ENCODE measurements around the gene GHRL.
A peak's percentile ranks its signal among the peaks of the same experiment; 100 is the strongest.

GHRL gene

DNA sequence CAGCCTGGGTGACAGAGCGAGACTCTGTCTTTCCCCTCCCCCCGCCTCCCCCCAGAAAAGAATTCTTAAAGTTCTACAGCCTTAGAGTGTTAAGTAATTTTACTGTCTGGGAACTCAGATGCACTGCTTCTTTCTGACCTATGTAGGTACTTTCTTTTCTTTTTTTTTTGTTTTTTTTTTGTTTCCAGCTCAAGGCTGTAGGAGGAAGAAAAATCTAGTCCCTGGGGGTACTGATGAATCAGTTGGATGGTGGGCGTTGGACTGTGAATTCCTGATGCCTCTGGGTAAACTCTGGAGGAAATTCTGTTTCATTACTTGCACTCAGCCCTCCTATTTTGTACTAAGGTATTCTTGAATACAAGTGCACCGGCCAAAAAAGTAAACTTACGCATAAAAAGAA lies 10.8 kb downstream of the GHRL start:
- in situ Hi-C loops (cut with HindIII; ENCODE audit: low sequenced_read_pairs): no loop called here
- H3K4me3 ChIP-seq (ENCODE audit: low read depth, low read length): no peak overlapping the region
- TF ChIP-seq, protein P1, sequence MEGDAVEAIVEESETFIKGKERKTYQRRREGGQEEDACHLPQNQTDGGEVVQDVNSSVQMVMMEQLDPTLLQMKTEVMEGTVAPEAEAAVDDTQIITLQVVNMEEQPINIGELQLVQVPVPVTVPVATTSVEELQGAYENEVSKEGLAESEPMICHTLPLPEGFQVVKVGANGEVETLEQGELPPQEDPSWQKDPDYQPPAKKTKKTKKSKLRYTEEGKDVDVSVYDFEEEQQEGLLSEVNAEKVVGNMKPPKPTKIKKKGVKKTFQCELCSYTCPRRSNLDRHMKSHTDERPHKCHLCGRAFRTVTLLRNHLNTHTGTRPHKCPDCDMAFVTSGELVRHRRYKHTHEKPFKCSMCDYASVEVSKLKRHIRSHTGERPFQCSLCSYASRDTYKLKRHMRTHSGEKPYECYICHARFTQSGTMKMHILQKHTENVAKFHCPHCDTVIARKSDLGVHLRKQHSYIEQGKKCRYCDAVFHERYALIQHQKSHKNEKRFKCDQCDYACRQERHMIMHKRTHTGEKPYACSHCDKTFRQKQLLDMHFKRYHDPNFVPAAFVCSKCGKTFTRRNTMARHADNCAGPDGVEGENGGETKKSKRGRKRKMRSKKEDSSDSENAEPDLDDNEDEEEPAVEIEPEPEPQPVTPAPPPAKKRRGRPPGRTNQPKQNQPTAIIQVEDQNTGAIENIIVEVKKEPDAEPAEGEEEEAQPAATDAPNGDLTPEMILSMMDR (IDR thresholded peaks at IDR 0.05; ENCODE audit: low read depth, low read length): no peak
- DNase-seq (ENCODE audit: low read depth, low spot score): peak; percentile 37

- DNase-seq (ENCODE audit: low read depth, low spot score): no peak
- TF ChIP-seq, protein P1 (IDR thresholded peaks at IDR 0.05; ENCODE audit: low read depth, low read length): no peak
- in situ Hi-C loops (cut with HindIII; ENCODE audit: low sequenced_read_pairs): no loop called here
- no peak overlapping the region for H3K4me3 ChIP-seq (ENCODE audit: low read depth, low read length)
These were observed 12.2 kb downstream of the GHRL start for GRCh38 chr3:10280571-10280970.

DNA sequence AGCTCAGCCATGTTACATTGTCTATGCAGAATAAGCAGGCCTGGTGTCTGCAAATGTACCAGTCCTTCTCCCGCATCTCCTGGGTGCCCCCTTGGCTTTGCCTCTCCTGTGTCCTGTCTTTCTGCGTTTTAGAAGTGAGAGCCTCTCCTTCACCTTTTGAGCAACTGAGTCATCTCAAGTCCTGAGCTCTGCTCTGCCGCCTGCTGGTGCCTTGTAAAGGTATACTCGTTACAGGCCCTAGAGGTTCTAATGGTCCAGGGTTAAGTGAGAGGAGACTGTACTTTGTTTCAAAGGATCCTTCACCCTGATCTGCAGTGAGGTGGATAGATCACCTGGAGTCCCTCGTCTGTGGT lies 12.6 kb downstream of the GHRL start:
- no peak for DNase-seq (ENCODE audit: low read depth, low spot score)
- H3K4me3 ChIP-seq (ENCODE audit: low read depth, low read length): no peak overlapping the region
- TF ChIP-seq, protein P1 (IDR thresholded peaks at IDR 0.05; ENCODE audit: low read depth, low read length): peak; percentile 14
- in situ Hi-C loops (cut with HindIII; ENCODE audit: low sequenced_read_pairs): no loop called here

DNA sequence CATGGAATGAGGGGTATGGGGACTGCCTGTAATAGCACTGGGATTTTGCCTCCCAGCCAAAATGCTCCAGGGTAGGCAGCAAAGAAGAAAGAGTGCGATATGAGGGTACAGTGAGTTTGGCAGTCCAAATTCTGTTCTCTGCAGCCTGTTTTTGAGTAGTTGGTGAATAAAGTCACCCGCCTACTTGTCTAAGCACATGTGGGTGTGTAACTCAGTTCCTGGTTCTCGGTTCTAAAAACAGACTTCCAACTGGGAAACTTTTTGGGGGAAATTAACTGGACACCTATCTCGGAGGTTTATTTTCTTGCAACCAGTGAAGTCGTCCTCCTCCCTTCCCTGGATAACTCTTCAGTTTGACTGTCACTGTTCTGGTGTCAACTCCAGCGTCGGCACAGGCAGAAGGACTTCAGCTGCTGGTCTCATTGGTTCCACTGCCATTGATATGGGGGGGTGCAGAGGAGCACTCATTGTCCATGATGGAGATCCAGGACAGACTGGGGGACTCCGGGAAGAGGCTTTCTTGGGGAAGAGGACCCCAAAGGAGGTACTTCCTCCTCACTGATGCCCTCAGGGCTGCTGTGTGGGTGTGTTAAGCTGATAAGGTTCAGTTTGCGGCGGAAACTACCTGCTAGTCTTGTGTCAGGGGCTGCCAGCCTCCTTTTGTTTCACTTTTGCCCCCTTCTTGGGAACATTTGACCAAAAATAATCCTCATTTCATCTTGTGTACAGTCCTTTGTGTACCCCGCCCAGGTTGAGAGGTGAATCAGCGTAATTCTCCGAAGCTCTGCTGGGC lies 13.2 kb downstream of the GHRL start:
- TF ChIP-seq, protein P1 (IDR thresholded peaks at IDR 0.05; ENCODE audit: low read depth, low read length): no peak
- H3K4me3 ChIP-seq (ENCODE audit: low read depth, low read length): no peak overlapping the region
- in situ Hi-C loops (cut with HindIII; ENCODE audit: low sequenced_read_pairs): no loop called here
- no peak for DNase-seq (ENCODE audit: low read depth, low spot score)

DNA sequence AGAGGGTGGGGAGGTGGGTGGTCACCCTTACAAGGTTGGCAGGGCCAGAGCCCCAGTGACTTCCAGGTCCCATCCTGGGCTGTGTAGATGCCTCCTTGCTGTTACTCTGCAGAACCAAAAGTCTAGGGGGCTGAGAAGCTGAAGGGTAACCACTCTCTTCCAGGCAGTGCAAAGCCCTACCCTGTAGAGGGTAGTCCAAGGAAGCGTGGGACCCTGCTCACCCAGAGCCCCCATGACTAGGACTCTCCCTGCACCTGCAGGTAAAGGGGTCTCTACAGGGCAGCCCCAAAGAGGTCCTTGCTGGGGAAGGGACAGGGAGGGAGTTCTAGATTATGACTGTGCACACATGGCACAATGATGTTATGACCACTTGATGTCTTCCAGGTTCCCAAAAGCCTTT lies 14.2 kb downstream of the GHRL start:
- no peak for DNase-seq (ENCODE audit: low read depth, low spot score)
- H3K4me3 ChIP-seq (ENCODE audit: low read depth, low read length): no peak overlapping the region
- TF ChIP-seq, protein P1 (IDR thresholded peaks at IDR 0.05; ENCODE audit: low read depth, low read length): no peak
- in situ Hi-C loops (cut with HindIII; ENCODE audit: low sequenced_read_pairs): no loop called here

DNA sequence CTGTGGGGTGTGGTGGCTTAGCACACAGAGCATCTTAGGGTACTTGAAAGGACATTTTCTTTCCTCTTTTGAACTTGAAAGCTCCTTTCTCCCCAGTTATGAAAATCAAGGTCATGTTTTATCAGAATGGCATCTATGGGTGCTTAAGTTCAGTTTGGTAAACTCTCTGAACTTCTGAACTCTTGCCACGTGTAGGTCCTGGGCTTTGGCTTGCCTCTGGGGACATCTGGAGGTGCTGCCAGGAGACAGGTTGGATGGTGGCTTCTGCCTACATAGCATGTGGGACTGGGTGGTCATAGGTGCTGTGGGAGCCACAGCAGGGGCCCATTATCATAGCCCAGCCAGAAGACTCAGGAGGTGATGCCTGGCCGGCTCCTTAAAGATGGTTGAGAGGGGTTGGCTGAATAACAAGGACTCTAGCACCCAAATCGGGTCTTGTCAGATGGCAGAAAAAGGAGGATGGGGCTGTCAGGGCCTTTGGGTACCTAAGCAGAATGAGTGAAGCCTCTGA lies 15.6 kb downstream of the GHRL start:
- no peak overlapping the region for H3K4me3 ChIP-seq (ENCODE audit: low read depth, low read length)
- TF ChIP-seq, protein P1 (IDR thresholded peaks at IDR 0.05; ENCODE audit: low read depth, low read length): no peak
- in situ Hi-C loops (cut with HindIII; ENCODE audit: low sequenced_read_pairs): no loop called here
- DNase-seq (ENCODE audit: low read depth, low spot score): no peak

Measured in astrocyte of the spinal cord (primary cell).